H1 (cell line): ENCODE data around the gene LSM3. TPM values are rescaled to one million over a fixed set of nuclear protein-coding genes. Genes with fewer than 3 reads are reported as not detected.

Experiments
- JUND ChIP-seq: IDR thresholded peaks from 2 replicates; pipeline ENCODE4 v1.6.1; 2011; ENCODE audit warnings: mild to moderate bottlenecking, improper control_type of control experiment, low read length
- RFX5 ChIP-seq: IDR thresholded peaks from 2 replicates; pipeline ENCODE4 v1.6.1; 2011; ENCODE audit warnings: low read depth, low read length, improper control_type of control experiment, borderline replicate concordance
- YY1 ChIP-seq: IDR thresholded peaks from 2 replicates; pipeline ENCODE4 v1.6.1; 2011; ENCODE audit warnings: low read depth, mild to moderate bottlenecking, low read length
- polyA plus RNA-seq, 7 experiments: library from polyadenylated mRNA; depleted of rRNA in 3 of 7; stranded (reverse) in 5 of 7; unstranded in 2 of 7; fragments of >200 nt in 5 of 7; fragments of 200-250 nt in 2 of 7; gene quantifications; 1 replicate in 5 of 7; 2 replicates in 1 of 7; 4 replicates in 1 of 7; pipeline versions ENCODE4 v1.2.1 to v1.2.3, GENCODE V29; 2011 to 2013; ENCODE audit warnings: missing spikeins in 2 of 7, mixed read lengths in 2 of 7
- total RNA-seq: library from RNA; stranded (reverse); fragmentation: NEBNext Ultra II Directional; extraction: Animal tissue kit (Norgen Biotek cat#: 25700); gene quantifications from 2 replicates; pipeline ENCODE4 v1.2.1, GENCODE V29; 2021
- TF ChIP-seq, protein P1 (sequence below): fragments of 300-600 bp; sonication (generic); IDR thresholded peaks from 2 replicates; pipeline ENCODE4 v1.7.1; 2012; ENCODE audit warnings: low read length, moderate library complexity, mild to moderate bottlenecking, inconsistent platforms; ENCODE audit not compliant: insufficient replicate concordance
- TF ChIP-seq, protein P2 (sequence below), 3 experiments: IDR thresholded peaks; 1 replicate in 2 of 3; 2 replicates in 1 of 3; pipeline versions ENCODE4 v1.5.1 to v1.6.1; 2011; ENCODE audit warnings: low read length in 3 of 3, mild to moderate bottlenecking in 3 of 3, inconsistent platforms in 2 of 3, low read depth in 1 of 3, moderate library complexity in 1 of 3; ENCODE audit not compliant: insufficient read depth in 1 of 3; ENCODE audit errors: control extremely low read depth in 1 of 3

LSM3 gene
- total and polyA plus RNA-seq, 2 of the 8 experiments (the other 6 are each of a cell fraction or from before 2014, with no cell fraction given), result 7.1 to 25.4 TPM

GRCh38 chr3:14203521-14204079, 25.0 kb downstream of the LSM3 start (continued):
- TF ChIP-seq, protein P1, sequence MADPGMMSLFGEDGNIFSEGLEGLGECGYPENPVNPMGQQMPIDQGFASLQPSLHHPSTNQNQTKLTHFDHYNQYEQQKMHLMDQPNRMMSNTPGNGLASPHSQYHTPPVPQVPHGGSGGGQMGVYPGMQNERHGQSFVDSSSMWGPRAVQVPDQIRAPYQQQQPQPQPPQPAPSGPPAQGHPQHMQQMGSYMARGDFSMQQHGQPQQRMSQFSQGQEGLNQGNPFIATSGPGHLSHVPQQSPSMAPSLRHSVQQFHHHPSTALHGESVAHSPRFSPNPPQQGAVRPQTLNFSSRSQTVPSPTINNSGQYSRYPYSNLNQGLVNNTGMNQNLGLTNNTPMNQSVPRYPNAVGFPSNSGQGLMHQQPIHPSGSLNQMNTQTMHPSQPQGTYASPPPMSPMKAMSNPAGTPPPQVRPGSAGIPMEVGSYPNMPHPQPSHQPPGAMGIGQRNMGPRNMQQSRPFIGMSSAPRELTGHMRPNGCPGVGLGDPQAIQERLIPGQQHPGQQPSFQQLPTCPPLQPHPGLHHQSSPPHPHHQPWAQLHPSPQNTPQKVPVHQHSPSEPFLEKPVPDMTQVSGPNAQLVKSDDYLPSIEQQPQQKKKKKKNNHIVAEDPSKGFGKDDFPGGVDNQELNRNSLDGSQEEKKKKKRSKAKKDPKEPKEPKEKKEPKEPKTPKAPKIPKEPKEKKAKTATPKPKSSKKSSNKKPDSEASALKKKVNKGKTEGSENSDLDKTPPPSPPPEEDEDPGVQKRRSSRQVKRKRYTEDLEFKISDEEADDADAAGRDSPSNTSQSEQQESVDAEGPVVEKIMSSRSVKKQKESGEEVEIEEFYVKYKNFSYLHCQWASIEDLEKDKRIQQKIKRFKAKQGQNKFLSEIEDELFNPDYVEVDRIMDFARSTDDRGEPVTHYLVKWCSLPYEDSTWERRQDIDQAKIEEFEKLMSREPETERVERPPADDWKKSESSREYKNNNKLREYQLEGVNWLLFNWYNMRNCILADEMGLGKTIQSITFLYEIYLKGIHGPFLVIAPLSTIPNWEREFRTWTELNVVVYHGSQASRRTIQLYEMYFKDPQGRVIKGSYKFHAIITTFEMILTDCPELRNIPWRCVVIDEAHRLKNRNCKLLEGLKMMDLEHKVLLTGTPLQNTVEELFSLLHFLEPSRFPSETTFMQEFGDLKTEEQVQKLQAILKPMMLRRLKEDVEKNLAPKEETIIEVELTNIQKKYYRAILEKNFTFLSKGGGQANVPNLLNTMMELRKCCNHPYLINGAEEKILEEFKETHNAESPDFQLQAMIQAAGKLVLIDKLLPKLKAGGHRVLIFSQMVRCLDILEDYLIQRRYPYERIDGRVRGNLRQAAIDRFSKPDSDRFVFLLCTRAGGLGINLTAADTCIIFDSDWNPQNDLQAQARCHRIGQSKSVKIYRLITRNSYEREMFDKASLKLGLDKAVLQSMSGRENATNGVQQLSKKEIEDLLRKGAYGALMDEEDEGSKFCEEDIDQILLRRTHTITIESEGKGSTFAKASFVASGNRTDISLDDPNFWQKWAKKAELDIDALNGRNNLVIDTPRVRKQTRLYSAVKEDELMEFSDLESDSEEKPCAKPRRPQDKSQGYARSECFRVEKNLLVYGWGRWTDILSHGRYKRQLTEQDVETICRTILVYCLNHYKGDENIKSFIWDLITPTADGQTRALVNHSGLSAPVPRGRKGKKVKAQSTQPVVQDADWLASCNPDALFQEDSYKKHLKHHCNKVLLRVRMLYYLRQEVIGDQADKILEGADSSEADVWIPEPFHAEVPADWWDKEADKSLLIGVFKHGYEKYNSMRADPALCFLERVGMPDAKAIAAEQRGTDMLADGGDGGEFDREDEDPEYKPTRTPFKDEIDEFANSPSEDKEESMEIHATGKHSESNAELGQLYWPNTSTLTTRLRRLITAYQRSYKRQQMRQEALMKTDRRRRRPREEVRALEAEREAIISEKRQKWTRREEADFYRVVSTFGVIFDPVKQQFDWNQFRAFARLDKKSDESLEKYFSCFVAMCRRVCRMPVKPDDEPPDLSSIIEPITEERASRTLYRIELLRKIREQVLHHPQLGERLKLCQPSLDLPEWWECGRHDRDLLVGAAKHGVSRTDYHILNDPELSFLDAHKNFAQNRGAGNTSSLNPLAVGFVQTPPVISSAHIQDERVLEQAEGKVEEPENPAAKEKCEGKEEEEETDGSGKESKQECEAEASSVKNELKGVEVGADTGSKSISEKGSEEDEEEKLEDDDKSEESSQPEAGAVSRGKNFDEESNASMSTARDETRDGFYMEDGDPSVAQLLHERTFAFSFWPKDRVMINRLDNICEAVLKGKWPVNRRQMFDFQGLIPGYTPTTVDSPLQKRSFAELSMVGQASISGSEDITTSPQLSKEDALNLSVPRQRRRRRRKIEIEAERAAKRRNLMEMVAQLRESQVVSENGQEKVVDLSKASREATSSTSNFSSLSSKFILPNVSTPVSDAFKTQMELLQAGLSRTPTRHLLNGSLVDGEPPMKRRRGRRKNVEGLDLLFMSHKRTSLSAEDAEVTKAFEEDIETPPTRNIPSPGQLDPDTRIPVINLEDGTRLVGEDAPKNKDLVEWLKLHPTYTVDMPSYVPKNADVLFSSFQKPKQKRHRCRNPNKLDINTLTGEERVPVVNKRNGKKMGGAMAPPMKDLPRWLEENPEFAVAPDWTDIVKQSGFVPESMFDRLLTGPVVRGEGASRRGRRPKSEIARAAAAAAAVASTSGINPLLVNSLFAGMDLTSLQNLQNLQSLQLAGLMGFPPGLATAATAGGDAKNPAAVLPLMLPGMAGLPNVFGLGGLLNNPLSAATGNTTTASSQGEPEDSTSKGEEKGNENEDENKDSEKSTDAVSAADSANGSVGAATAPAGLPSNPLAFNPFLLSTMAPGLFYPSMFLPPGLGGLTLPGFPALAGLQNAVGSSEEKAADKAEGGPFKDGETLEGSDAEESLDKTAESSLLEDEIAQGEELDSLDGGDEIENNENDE, result no peak
- no peak for TF ChIP-seq JUND
- TF ChIP-seq, protein P2, sequence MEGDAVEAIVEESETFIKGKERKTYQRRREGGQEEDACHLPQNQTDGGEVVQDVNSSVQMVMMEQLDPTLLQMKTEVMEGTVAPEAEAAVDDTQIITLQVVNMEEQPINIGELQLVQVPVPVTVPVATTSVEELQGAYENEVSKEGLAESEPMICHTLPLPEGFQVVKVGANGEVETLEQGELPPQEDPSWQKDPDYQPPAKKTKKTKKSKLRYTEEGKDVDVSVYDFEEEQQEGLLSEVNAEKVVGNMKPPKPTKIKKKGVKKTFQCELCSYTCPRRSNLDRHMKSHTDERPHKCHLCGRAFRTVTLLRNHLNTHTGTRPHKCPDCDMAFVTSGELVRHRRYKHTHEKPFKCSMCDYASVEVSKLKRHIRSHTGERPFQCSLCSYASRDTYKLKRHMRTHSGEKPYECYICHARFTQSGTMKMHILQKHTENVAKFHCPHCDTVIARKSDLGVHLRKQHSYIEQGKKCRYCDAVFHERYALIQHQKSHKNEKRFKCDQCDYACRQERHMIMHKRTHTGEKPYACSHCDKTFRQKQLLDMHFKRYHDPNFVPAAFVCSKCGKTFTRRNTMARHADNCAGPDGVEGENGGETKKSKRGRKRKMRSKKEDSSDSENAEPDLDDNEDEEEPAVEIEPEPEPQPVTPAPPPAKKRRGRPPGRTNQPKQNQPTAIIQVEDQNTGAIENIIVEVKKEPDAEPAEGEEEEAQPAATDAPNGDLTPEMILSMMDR (IDR thresholded peaks at IDR 0.05; ENCODE audit: control extremely low read depth in 1 of 3, insufficient read depth in 1 of 3, low read depth in 1 of 3, low read length in 3 of 3), result peak; percentile 46 to 96 (median 89)
- TF ChIP-seq RFX5, result no peak
- TF ChIP-seq YY1, result 0 out of 2 replicates have a peak, but pooled peaks have one; percentile 35
